Epithelial cell of umbilical artery (primary cell): ENCODE results near the gene PATJ. TPM values are rescaled to one million over a fixed set of nuclear protein-coding genes. Genes with fewer than 3 reads are reported as not detected.

ENCODE experiments used
- total RNA-seq: library from RNA; depleted of rRNA; stranded (reverse); fragments of >200 nt; gene quantifications from 2 replicates; pipeline ENCODE4 v1.2.3, GENCODE V29; 2014

Gene PATJ, protein sequence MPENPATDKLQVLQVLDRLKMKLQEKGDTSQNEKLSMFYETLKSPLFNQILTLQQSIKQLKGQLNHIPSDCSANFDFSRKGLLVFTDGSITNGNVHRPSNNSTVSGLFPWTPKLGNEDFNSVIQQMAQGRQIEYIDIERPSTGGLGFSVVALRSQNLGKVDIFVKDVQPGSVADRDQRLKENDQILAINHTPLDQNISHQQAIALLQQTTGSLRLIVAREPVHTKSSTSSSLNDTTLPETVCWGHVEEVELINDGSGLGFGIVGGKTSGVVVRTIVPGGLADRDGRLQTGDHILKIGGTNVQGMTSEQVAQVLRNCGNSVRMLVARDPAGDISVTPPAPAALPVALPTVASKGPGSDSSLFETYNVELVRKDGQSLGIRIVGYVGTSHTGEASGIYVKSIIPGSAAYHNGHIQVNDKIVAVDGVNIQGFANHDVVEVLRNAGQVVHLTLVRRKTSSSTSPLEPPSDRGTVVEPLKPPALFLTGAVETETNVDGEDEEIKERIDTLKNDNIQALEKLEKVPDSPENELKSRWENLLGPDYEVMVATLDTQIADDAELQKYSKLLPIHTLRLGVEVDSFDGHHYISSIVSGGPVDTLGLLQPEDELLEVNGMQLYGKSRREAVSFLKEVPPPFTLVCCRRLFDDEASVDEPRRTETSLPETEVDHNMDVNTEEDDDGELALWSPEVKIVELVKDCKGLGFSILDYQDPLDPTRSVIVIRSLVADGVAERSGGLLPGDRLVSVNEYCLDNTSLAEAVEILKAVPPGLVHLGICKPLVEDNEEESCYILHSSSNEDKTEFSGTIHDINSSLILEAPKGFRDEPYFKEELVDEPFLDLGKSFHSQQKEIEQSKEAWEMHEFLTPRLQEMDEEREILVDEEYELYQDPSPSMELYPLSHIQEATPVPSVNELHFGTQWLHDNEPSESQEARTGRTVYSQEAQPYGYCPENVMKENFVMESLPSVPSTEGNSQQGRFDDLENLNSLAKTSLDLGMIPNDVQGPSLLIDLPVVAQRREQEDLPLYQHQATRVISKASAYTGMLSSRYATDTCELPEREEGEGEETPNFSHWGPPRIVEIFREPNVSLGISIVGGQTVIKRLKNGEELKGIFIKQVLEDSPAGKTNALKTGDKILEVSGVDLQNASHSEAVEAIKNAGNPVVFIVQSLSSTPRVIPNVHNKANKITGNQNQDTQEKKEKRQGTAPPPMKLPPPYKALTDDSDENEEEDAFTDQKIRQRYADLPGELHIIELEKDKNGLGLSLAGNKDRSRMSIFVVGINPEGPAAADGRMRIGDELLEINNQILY (N-terminal part only)
- total RNA-seq, result 2.3 and 3.2 TPM in 2 replicates

DNA sequence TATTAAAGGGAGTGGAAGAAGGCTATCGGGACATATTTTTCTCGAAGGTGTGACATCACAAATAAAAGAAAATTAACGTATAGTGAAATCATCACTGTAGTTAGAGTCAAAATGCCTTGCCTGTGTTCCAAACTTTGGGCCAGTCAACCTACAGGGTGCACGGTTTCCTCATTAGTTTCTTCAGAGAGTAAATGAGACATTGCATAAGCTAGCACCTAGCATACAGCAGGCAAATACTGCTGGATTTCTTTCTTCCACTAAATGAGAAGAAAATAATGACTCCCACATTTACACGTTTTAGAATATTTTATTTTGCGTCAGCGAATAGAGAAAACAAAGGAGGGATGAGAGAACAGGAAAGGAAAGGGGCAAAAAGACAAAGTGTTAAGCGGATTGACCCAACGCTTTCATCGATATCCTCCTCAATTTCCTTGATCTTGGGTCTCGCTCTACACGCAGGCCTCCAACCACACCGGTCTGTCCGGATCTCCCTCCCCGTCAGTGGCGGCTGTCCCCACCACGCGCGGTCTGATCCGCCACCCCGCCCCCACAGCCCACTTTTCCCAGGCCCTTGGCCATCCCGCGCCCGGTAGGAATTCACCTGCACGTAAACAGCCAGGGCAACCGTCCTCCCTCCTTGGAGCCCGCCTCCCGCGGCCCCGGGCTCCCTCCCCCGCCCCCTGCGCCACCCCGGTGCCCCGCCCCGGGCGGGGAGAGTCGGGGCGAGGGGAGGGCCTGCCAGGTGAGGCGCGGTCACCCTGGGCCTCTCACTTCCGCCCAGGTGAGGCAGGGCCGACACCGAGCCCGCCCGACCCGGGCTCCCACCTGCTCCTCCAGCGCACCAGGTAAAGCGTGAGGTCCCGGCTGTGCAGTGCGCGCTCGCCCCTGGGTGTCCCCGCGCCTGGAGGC lies at the start of gene PATJ:
Gene PATJ (plus strand): TSS at position 770 of the 909 bp plus-strand sequence. CDS start 20,413 bp downstream, outside the sequence.

DNA sequence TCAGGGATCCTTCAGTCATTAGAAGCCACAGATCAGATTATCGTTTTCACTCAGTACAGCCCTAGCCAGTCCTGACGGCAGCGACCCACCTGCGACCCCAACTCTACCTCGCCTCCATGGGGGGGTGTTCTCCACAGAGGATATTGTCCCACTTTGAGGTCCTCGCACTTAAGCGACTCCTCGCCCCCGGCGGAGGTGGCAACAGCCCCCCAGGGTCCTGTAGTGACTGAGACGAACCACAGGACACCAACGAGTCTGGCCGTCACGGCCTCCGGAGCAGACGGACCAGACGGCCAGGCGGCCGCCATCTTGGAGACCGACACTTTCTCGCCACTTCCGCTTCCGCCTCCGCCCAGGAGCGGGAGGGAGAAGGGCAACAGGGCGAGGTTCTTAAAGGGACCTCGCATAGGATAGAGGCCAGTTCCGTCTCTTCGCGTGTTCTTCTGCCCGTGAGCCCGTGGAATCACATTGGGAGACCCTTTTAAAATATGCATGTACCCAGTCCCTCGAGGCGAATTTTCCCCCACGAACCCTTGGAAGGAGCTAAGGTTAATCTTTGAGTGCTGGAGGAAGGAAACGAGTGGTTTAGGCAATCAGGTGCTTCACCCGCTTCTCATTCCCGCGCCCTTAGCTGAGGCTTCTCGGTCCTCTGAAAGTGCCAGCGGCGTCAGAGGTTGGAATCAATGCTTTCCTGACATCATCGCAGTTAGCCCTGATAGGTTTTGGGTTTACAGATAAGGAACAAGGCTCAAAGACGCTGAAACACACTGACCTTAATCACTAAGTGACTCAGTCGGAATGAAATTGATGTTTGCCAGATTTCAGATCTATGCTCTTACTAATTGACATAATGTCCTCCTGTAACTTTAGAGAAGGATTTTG lies 17.2 kb upstream of the PATJ start, which contains the start of gene TM2D1:
Gene TM2D1 (minus strand): TSS at position 329 of the 882 bp plus-strand sequence. CDS start 21 bp downstream, at position 308.

DNA sequence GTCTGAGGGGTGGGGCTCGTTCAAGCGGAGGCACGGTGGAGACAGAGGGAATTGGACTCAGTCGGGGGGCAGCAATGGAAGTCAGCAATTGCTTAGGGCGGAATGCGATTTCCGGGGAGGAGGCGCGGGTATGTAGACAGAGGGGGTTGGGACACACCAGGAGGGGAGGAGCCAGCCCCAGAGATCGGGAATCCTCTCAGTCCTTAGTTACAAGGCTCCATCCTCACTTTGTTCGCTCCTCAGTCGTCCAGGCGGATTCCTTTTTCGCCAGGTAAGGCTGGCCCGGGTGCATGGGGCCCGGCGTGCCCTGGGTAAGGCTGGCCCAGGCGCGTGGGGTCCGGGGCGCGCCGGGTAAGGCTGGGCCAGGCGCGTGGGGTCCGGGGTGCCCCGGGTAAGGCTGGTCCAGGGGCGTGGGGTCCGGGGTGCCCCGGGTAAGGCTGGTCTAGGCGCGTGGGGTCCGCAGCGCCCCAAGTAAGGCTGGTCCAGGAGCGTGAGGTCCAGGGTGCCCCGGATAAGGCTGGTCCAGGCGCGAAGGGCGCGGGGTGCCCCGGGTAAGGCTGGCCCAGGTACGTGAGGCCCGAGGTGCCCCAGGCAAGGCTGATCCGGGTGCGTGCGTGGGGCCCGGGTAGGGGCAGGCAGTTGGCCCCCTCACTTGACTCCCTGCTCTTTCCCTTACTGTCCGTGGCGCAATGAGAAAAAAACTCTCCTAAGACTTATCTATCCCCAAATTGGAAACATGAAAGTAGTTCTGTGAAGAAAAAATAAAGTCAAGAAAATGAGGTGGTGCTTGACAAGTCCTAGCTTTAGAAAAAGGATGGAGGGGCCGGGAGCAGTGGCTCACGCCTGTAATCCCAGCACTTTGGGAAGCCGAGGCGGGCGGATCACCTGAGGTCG lies 452.6 kb downstream of the PATJ start, which contains the start of gene L1TD1:
Gene L1TD1 (plus strand): TSS at position 199 of the 894 bp plus-strand sequence. CDS start 11,780 bp downstream, outside the sequence.

Other genes with a start within 250 kb of the PATJ start
- gene TM2D1, start 17.3 kb upstream of the PATJ start, total RNA-seq, result 58.5 and 59.9 TPM in 2 replicates